Mesangial cell (primary cell): ENCODE measurements around the gene RPL18A. TPM values are rescaled to one million over a fixed set of nuclear protein-coding genes. Genes with fewer than 3 reads are reported as not detected.

Experiments
- total RNA-seq: library from RNA; depleted of rRNA; stranded (reverse); fragments of >200 nt; gene quantifications from 2 replicates; pipeline ENCODE4 v1.2.3, GENCODE V29; 2015

RPL18A gene
- 1,802 and 2,236 TPM in 2 replicates for total RNA-seq

GRCh38 chr19:17859533-17860330, at the start of gene RPL18A:
Gene RPL18A, plus strand, starts transcription at chr19:17859910. Its CDS starts 47 bp downstream, at chr19:17859957.

GRCh38 chr19:17821190-17821589, 38.5 kb upstream of the RPL18A start, which contains the start of gene INSL3:
Gene INSL3, minus strand, starts transcription at chr19:17821519. Its CDS starts 13 bp downstream, at chr19:17821506.

GRCh38 chr19:17847538-17848366, 12.0 kb upstream of the RPL18A start, which contains the start of gene JAK3:
Gene JAK3, minus strand, starts transcription at chr19:17847982. Its CDS starts 3,565 bp downstream, at chr19:17844417.

GRCh38 chr19:17871878-17872250, 12.2 kb downstream of the RPL18A start, which contains the start of gene SLC5A5:
Gene SLC5A5, plus strand, starts transcription at chr19:17871945. Its CDS starts 375 bp downstream, at chr19:17872320.

Other genes starting within 250 kb of the RPL18A start
- 0.16 and 0.25 TPM in 2 replicates for gene UNC13A, start 171.6 kb upstream of the RPL18A start, total RNA-seq
- gene MAP1S, start 140.4 kb upstream of the RPL18A start, total RNA-seq = 40.3 and 45.1 TPM in 2 replicates
- 1.3 and 5.4 TPM in 2 replicates for gene FCHO1, start 108.4 kb upstream of the RPL18A start, total RNA-seq
- gene B3GNT3, start 64.8 kb upstream of the RPL18A start, total RNA-seq = 0.13 TPM in 1 of 2 replicates, not detected in the other
- not detected in 2 replicates for gene INSL3, start 38.4 kb upstream of the RPL18A start, total RNA-seq
- 2.0 and 9.1 TPM in 2 replicates for gene JAK3, start 11.9 kb upstream of the RPL18A start, total RNA-seq
- gene SLC5A5, start 12.0 kb downstream of the RPL18A start, total RNA-seq = not detected in 2 replicates
- 62.6 and 101 TPM in 2 replicates for gene CCDC124, start 73.1 kb downstream of the RPL18A start, total RNA-seq
- gene KCNN1, start 107.2 kb downstream of the RPL18A start, total RNA-seq = not detected in 2 replicates
- gene ARRDC2, start 148.3 kb downstream of the RPL18A start, total RNA-seq = 6.2 and 10.9 TPM in 2 replicates
- not detected in 2 replicates for gene IL12RB1, start 227.0 kb downstream of the RPL18A start, total RNA-seq
- 2.0 and 5.8 TPM in 2 replicates for gene MAST3, start 237.9 kb downstream of the RPL18A start, total RNA-seq